NB4 (cell line): ENCODE measurements around the gene CUX1.

Source experiments
- CTCF ChIP-seq: IDR thresholded peaks from one replicate; pipeline ENCODE4 v1.5.1; 2012; ENCODE audit warnings: low read depth, low read length
- MAX ChIP-seq: IDR thresholded peaks from 2 replicates; pipeline ENCODE4 v1.6.1; 2011; ENCODE audit warnings: low read depth, low read length
- MYC ChIP-seq: IDR thresholded peaks from 2 replicates; pipeline ENCODE4 v1.6.1; 2011; ENCODE audit warnings: low read depth, low read length
- POLR2A ChIP-seq: IDR thresholded peaks from 2 replicates; pipeline ENCODE4 v1.6.1; 2011; ENCODE audit warnings: mild to moderate bottlenecking; ENCODE audit not compliant: insufficient read length; ENCODE audit errors: extremely low read depth

- TF ChIP-seq CTCF (no peak), MYC (no peak), MAX (no peak), POLR2A (no peak)
Measured at GRCh38 chr7:102275123-102275703, 457.8 kb downstream of the CUX1 start.
